HUES64 (cell line): ENCODE data around the gene MED12L.
A peak's percentile ranks its signal among the peaks of the same experiment; 100 is the strongest.

ENCODE experiments used
- H3K27ac ChIP-seq: 2 replicates; pipeline ENCODE4 v1.7.0; 2013; ENCODE audit warnings: low read depth, low read length, inconsistent platforms
- H3K27me3 ChIP-seq: 2 replicates; pipeline ENCODE4 v1.6.1; 2013; ENCODE audit warnings: mild to moderate bottlenecking, low read length; ENCODE audit not compliant: insufficient read depth
- H3K36me3 ChIP-seq: 2 replicates; pipeline ENCODE4 v1.6.1; 2013; ENCODE audit warnings: mild to moderate bottlenecking, low read length; ENCODE audit not compliant: insufficient read depth
- H3K4me1 ChIP-seq: 2 replicates; pipeline ENCODE4 v1.6.1; 2013; ENCODE audit warnings: mild to moderate bottlenecking, low read length, moderate library complexity; ENCODE audit not compliant: insufficient read depth
- H3K4me3 ChIP-seq: 2 replicates; pipeline ENCODE4 v1.5.1; 2013; ENCODE audit warnings: mild to moderate bottlenecking, low read length, moderate library complexity
- H3K9ac ChIP-seq: 2 replicates; pipeline ENCODE4 v1.6.1; 2013; ENCODE audit warnings: mild to moderate bottlenecking, low read depth, low read length
- H3K9me3 ChIP-seq: 2 replicates; pipeline ENCODE4 v1.6.1; 2013; ENCODE audit warnings: low read depth, low read length; ENCODE audit not compliant: insufficient read depth
- WGBS: fragments of 150-250, 120-280 bp; methylation state at CpG from one replicate; pipeline ENCODE4 v1.1.7; 2013; ENCODE audit warnings: missing lambda C conversion rate; 5-methylcytosine and 5-hydroxymethylcytosine counted together

Gene MED12L

GRCh38 chr3:151299006-151299405 lies 213.5 kb downstream of the MED12L start:
- Histone ChIP-seq H3K9me3 (no peaks in the 10 kb centered on the region), H3K36me3 (no peaks in the 10 kb centered on the region), H3K27me3 (no peaks in the 10 kb centered on the region), H3K27ac (no peak overlapping the region), H3K4me3 (no peak overlapping the region), H3K4me1 (peaks cover 12% of the 10 kb centered on the region; the same call in 1 of the 2 replicates), H3K9ac (no peak overlapping the region)
- WGBS = 85% methylated on average over 2 of the region's 2 CpGs

GRCh38 chr3:151300539-151300938 lies 215.1 kb downstream of the MED12L start:
- Histone ChIP-seq H3K4me1 (peaks cover 22% of the 10 kb centered on the region), H3K27me3 (no peaks in the 10 kb centered on the region), H3K27ac (no peak overlapping the region), H3K9me3 (no peaks in the 10 kb centered on the region), H3K4me3 (no peak overlapping the region), H3K9ac (no peak overlapping the region), H3K36me3 (no peaks in the 10 kb centered on the region)
- WGBS = 100% methylated on average over 1 of the region's 1 CpG

- no peak overlapping the region for H3K27ac ChIP-seq
- WGBS = 93% methylated on average over 2 of the region's 3 CpGs
- no peak overlapping the region for H3K4me3 ChIP-seq
- H3K9me3 ChIP-seq = no peaks in the 10 kb centered on the region
- no peaks in the 10 kb centered on the region for H3K27me3 ChIP-seq
- no peak overlapping the region for H3K9ac ChIP-seq
- no peaks in the 10 kb centered on the region for H3K36me3 ChIP-seq
- peaks cover 28% of the 10 kb centered on the region for H3K4me1 ChIP-seq
Measured at GRCh38 chr3:151301787-151302186, 216.3 kb downstream of the MED12L start.

- H3K27me3 ChIP-seq = no peaks in the 10 kb centered on the region
- peaks cover 28% of the 10 kb centered on the region for H3K4me1 ChIP-seq
- no peak overlapping the region for H3K9ac ChIP-seq
Measured at GRCh38 chr3:151303751-151304150, 218.3 kb downstream of the MED12L start.

GRCh38 chr3:151305060-151305774 lies 219.8 kb downstream of the MED12L start:
- no peaks in the 10 kb centered on the region for H3K27me3 ChIP-seq
- peaks cover 28% of the 10 kb centered on the region for H3K4me1 ChIP-seq
- no peak overlapping the region; the same call in 1 of the 2 replicates for H3K9ac ChIP-seq
- no peak overlapping the region for H3K4me3 ChIP-seq
- H3K36me3 ChIP-seq = no peaks in the 10 kb centered on the region
- 51% methylated on average over 7 of the region's 7 CpGs for WGBS
- H3K27ac ChIP-seq = peak overlapping the region; percentile 57; the same call in 1 of the 2 replicates
- H3K9me3 ChIP-seq = no peaks in the 10 kb centered on the region

More at GRCh38 chr3:151303751-151304150, 218.3 kb downstream of the MED12L start:
- no peaks in the 10 kb centered on the region for H3K9me3 ChIP-seq
- no peak overlapping the region for H3K27ac ChIP-seq
- 81% methylated on average over 1 of the region's 2 CpGs for WGBS
- no peaks in the 10 kb centered on the region for H3K36me3 ChIP-seq
- H3K4me3 ChIP-seq = no peak overlapping the region

GRCh38 chr3:151305775-151306151 lies 220.3 kb downstream of the MED12L start:
- peaks cover 28% of the 10 kb centered on the region for H3K4me1 ChIP-seq
- no peak overlapping the region for H3K4me3 ChIP-seq
- peak overlapping the region; percentile 38; the same call in 1 of the 2 replicates for H3K27ac ChIP-seq
- H3K9ac ChIP-seq = no peak overlapping the region
- no peaks in the 10 kb centered on the region for H3K36me3 ChIP-seq
- H3K9me3 ChIP-seq = no peaks in the 10 kb centered on the region
- no peaks in the 10 kb centered on the region for H3K27me3 ChIP-seq
- 81% methylated on average over 4 of the region's 4 CpGs for WGBS

GRCh38 chr3:151306168-151306810 lies 220.8 kb downstream of the MED12L start:
- Histone ChIP-seq H3K4me3 (no peak overlapping the region), H3K27ac (no peak overlapping the region), H3K4me1 (peaks cover 28% of the 10 kb centered on the region), H3K36me3 (no peaks in the 10 kb centered on the region), H3K9ac (no peak overlapping the region), H3K27me3 (no peaks in the 10 kb centered on the region), H3K9me3 (no peaks in the 10 kb centered on the region)
- WGBS = 89% methylated on average over 6 of the region's 6 CpGs

GRCh38 chr3:151307131-151307530 lies 221.7 kb downstream of the MED12L start:
- no peaks in the 10 kb centered on the region for H3K36me3 ChIP-seq
- H3K9ac ChIP-seq = no peak overlapping the region
- H3K4me1 ChIP-seq = peaks cover 28% of the 10 kb centered on the region
- no peaks in the 10 kb centered on the region for H3K9me3 ChIP-seq
- H3K27ac ChIP-seq = no peak overlapping the region
- no peaks in the 10 kb centered on the region for H3K27me3 ChIP-seq
- H3K4me3 ChIP-seq = no peak overlapping the region

GRCh38 chr3:151307583-151308488 lies 222.4 kb downstream of the MED12L start:
- 89% methylated on average over 1 of the region's 1 CpG for WGBS
- Histone ChIP-seq H3K27ac (no peak overlapping the region), H3K9me3 (no peaks in the 10 kb centered on the region), H3K27me3 (no peaks in the 10 kb centered on the region), H3K9ac (no peak overlapping the region), H3K36me3 (no peaks in the 10 kb centered on the region), H3K4me3 (no peak overlapping the region), H3K4me1 (peaks cover 31% of the 10 kb centered on the region)

GRCh38 chr3:151309566-151309965 lies 224.1 kb downstream of the MED12L start:
- H3K36me3 ChIP-seq = no peaks in the 10 kb centered on the region
- no peak overlapping the region for H3K4me3 ChIP-seq
- H3K4me1 ChIP-seq = peaks cover 41% of the 10 kb centered on the region
- WGBS = 97% methylated on average over 2 of the region's 2 CpGs
- no peaks in the 10 kb centered on the region for H3K27me3 ChIP-seq
- no peaks in the 10 kb centered on the region for H3K9me3 ChIP-seq
- no peak overlapping the region for H3K27ac ChIP-seq
- no peak overlapping the region for H3K9ac ChIP-seq

GRCh38 chr3:151312972-151313371 lies 227.5 kb downstream of the MED12L start:
- Histone ChIP-seq H3K36me3 (no peaks in the 10 kb centered on the region), H3K27ac (no peak overlapping the region), H3K4me1 (peaks cover 43% of the 10 kb centered on the region), H3K4me3 (no peak overlapping the region), H3K9ac (no peak overlapping the region), H3K9me3 (no peaks in the 10 kb centered on the region), H3K27me3 (no peaks in the 10 kb centered on the region)
- WGBS = 65% methylated on average over 3 of the region's 3 CpGs
